COLO829 (cell line): Measurements from ENCODE around the gene ZKSCAN2.

Experiments used
- DNase-seq: peaks from one replicate; pipeline ENCODE4 v3.0.0; 2012; ENCODE audit warnings: low spot score

ZKSCAN2 gene

GRCh38 chr16:25257470-25257955 lies at the start of gene ZKSCAN2:
Gene ZKSCAN2, minus strand, starts transcription at chr16:25257845. Its CDS starts 718 bp downstream, at chr16:25257127.
- DNase-seq: peak; percentile 69

GRCh38 chr16:25299792-25300590 lies 42.3 kb upstream of the ZKSCAN2 start:
- DNase-seq: no peak

- no peak for DNase-seq
Observed at GRCh38 chr16:25298165-25298872, 40.7 kb upstream of the ZKSCAN2 start.

DNA sequence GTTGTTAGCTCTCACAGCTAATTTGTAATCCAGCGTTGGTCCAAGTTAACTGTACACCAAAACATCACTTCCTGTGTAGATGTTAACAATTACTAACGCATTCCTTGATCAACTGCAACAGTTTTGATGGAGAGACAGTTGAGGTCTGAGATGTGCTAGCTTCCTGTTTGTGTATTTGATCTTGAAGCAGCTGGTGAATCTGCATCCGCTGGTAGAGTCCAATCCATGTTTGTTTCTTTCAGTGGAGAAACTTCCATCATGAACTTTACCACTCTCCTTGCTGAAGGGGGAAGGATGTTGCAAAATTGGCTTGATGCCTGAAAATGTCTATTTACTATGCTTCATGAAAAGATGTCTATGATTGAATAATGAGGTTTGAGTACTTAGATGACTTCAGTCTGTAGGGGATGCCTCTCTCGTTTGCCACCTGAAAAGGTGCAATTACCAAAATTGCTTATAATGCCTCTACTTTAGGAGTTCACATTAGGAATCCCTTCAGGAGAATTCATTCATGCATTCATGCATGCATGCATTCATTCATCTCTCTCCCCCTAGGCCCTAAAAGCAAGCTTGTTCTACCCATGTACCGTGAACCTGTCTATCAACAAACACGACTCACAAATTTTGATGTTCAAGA lies 39.6 kb upstream of the ZKSCAN2 start:
- no peak for DNase-seq

DNA sequence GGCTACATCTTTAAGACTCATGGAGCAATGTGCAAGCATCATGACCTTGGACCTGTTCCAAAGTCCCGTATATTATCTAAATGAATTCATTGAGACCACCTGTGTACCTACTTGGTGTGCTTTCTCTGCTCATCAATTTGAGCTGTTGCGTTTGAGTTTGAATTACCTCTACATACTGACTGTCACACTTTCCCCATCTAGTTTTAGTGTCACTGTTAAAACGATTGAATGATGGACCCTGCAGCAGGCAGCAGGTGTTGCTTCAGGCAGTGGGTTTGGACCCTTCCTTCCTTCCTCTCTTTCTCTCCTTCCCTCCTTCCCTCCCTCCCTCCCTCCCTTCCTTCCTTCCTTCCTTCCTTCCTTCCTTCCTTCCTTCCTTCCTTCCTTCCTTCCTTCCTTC lies 33.9 kb upstream of the ZKSCAN2 start:
- no peak for DNase-seq

- DNase-seq: no peak
Observed at GRCh38 chr16:25289466-25289865, 31.8 kb upstream of the ZKSCAN2 start.

DNA sequence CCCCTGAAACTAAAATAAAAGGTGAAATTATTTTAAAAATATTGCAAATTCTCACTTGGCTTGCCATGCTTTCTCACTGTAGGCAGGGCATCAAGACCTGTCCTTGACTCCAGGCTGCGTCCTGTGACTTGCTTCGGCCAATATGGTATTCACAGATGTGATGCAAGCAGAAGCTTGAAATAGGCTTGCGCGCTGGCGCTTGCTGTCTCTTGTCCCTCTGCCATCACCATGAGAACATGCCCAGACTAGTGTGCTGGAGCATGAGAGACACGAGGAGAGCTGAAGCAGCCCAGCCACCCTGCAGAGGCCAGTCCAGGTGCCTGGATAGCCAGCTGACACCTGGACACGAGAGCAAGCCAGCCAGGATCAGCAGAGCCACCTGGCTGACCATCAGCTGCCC lies 21.8 kb upstream of the ZKSCAN2 start:
- DNase-seq: no peak

GRCh38 chr16:25271421-25271820 lies 13.8 kb upstream of the ZKSCAN2 start:
- DNase-seq: no peak

DNA sequence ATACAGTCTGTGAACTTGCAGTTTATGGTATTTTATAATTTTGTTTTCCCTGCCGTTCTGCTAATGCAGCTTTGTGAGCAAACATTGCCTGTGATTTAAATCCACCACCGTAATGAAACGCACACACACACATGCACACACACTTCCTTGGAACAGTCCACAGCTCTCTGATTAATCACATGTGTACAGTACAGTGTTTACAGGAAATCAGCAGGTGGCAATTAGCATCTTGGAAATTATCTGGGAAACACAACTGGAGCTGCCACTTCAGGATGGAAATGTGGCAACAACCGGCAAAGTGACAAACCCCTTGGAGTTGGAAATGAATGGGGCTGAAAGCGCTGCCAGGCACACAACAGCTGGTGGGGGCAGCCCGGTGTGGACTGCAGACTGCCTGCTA lies 12.9 kb upstream of the ZKSCAN2 start:
- no peak for DNase-seq

DNA sequence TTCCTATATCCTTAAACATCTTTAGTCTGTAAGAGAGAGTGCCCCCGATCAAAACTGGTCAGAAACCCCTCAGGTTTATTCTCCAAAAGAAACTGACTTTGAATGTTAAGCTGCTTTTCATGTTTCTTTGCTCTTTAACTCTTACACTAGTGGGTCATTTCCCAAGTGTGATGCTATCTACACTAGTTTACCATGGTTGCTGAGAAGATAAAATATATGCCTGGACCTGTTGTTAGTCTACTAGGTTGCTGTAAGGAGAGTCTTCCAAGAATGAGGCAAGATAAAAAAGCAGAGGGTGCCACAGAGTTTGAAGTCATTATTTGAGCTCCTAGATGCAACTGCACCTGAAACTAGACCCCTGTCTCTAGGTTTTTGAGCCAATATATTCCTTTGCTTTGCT lies 12.2 kb upstream of the ZKSCAN2 start:
- DNase-seq: no peak

GRCh38 chr16:25265968-25266367 lies 8.3 kb upstream of the ZKSCAN2 start:
- DNase-seq: no peak

- no peak for DNase-seq
Observed at GRCh38 chr16:25264597-25264996, 7.0 kb upstream of the ZKSCAN2 start.

DNA sequence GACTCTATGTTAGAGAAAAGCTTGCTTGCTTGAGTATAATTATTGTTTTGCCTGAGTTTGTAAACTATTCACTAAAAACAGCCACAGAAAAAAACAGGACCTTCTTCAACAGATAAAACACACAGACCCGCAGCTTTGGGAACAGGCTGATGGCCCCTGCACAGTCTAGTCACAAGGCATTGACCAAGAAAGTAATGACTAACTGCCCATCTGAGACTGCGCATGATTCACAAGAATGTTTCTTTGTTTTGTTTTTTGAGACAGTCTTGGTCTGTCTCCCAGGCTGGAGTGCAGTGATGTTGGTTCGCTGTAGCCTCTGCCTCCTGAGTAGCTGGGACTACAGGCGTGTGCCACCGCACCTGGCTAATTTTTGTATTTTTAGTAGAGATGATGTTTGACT lies 2.8 kb upstream of the ZKSCAN2 start:
- DNase-seq: no peak

- no peak for DNase-seq
Observed at GRCh38 chr16:25258861-25259179, 1.2 kb upstream of the ZKSCAN2 start.

DNA sequence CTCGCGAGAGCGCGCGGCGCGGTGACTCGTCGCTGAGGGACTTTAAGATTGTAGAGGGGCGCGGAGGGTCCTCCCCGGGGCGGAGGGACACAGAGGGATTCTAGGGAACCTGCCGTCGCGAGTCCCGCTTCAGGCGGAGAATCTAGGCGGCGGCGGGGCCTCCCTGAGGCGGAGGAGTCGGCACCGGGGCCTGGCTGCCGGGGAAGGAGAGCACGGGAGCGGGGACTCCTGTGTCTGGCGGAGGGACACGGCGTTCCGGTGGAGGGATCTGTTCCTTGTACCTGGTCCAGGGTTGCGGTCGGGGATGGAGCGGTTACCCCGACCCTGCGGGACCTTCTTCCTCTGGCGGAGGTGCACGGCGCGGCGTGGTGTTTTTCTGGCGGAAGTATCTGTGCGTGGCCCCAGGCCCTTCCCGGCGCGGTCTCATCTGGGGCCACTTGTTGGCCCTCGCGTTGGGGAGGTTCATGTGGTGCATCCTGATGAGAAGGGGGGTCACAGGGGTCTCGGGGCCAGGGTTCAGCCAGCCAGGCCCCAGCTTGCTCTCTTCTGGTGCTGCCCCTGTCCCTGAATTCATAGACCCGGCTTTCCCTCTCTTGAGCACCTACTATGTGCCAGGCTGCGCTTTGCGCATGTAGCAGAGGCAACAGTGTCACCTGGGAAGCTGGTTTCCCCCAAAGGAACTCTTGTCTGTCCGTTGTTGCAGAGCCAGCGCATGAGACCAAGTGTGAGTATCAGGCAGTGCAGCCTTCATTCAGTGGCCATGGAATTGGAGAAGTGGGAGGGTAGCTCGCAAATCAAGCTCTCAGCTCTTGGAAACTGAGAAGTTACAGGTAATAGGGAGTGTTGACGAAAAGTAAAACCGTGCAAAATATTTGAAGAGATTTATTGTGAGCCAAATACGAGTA lies 563 bp upstream of the ZKSCAN2 start:
- peak; percentile 34 for DNase-seq

DNA sequence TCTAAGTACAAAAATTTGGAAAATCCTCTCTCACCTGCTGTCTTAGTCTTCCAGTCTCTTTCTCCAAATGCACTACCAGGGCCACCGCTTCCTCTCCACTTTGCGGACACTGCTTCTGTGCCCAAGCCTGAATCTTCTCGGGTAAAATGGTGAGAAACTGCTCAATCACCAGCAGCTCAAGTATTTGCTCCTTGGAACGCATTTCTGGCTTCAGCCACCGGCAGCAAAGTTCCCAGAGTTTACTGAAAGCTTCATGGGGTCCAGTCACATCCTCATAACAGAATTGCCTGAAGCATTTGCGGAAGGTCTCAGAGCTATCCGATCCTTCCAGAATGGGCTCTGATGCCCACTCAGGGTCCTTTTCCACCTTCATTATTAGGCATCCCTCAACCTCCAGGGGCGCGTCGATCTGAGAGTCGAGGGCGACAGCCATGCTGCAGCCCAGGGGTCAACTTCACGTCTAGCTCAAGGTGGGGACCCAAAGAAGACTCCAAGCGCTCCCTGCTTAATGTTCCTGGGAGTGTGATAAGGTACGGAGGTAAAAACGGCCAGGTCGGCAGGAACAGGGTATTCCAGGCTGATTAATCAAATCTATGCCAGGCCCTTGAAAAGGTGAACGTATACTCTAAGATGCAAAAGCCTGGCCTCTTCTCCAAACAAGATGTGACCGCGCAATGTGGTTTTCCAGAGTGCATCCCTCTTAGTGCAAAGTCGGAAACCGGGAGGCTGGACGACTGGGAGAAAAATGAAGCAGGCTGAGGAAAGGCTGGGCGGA lies 763 bp downstream of the ZKSCAN2 start:
- DNase-seq: no peak

DNA sequence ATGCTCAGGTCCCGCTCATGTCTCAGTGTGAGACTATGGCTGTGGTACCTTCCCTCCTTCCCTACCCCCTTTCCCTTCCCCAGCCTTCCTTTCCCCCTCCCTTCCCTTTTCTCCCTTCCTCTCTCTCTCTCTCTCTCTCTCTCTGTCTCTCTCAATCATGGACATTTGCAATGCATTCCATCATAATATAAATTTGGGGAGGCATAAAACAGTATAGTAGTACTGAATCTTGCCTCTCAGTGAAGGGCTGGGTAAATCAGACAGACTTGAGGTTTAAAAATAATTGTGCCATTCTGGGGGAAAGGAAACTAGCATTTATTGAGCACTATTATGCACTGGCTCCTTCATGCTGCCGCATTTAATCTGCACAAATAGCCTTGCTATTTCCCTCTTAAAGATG lies 4.3 kb downstream of the ZKSCAN2 start:
- DNase-seq: no peak

- DNase-seq: no peak
Observed at GRCh38 chr16:25250467-25250866, 7.2 kb downstream of the ZKSCAN2 start.

- DNase-seq: no peak
Observed at GRCh38 chr16:25235991-25236390, 21.7 kb downstream of the ZKSCAN2 start.

DNA sequence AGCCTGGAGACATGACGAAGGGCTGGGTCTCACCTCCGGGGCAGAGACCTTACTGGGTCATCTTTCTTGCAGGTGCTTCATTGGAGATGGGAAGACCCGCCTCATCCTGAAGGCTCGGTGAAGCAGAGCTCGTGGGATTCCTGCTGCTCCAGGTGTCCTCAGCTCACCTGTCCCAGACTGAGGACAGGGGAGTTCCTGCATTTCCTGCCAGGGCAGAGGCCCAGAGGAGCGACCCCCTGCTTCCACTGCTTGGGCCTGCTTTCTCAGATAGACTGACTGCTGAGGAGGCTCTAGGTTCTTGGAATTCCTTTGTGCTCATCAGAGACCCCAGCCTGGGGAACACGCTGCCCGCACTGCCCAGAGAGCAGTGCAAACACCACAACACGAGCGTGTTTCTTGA lies 29.3 kb downstream of the ZKSCAN2 start:
- DNase-seq: no peak

DNA sequence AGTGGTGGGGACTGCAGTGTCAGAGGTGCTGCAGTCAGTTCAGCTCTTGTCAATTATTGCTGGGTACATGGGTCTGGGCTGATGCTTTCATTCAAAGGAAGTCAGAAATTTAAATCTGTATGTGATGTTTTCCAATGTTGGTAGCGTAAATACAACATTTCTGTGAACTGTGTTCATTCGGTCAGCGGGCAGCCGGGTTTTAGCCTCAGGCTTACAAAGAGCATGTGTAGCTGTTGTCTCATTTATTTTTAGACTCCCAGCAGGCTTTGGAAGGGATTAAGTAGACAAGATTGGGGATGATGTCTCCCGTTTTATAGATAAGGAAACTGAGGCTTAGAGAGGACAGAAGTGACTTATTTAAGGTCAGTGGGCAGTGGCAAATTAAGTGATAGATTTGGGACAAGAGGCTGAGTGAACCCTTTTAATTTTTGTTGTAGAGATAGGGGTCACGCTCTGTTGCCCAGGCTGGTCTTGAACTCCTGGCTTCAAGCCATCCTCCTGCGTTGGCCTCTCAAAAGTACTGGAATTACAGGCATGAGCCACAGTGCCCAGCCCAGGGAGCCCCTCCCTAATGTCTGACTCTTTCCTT lies 32.8 kb downstream of the ZKSCAN2 start:
- DNase-seq: no peak
